NCI-H146 treated with DMSO at 0.1 percent for 48 hours (cell line): ENCODE data around the gene TEKTIP1.
"Not testable (repeated sequence)": the region's sequence is repeated elsewhere in the genome, so short reads cannot be mapped to it uniquely, and the experiment has no call there.

ENCODE experiments used
- DNase-seq: peaks from one replicate; lab custom pipeline; 2025; ENCODE audit not compliant: unreplicated experiment; lab: John Stamatoyannopoulos, UW

TEKTIP1 gene

DNA sequence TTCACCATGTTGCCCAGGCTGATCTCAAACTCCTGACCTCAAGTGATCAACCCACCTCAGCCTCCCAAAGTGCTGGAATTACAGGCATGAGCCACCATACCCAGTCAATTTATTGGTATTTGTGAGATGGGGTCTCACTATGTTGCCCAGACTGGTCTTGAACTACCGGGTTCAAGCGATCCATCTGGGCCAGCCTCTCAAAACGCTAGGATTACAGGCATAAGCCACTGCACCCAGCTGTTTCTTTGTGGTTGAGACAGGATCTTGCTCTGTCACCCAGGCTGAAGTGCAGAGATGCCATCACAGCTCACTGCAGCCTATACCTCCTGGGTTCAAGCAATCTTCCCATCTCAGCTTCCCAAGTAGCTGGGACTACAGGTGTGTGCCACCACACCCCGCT lies 42.8 kb downstream of the TEKTIP1 start:
- DNase-seq = not testable (repeated sequence)

DNA sequence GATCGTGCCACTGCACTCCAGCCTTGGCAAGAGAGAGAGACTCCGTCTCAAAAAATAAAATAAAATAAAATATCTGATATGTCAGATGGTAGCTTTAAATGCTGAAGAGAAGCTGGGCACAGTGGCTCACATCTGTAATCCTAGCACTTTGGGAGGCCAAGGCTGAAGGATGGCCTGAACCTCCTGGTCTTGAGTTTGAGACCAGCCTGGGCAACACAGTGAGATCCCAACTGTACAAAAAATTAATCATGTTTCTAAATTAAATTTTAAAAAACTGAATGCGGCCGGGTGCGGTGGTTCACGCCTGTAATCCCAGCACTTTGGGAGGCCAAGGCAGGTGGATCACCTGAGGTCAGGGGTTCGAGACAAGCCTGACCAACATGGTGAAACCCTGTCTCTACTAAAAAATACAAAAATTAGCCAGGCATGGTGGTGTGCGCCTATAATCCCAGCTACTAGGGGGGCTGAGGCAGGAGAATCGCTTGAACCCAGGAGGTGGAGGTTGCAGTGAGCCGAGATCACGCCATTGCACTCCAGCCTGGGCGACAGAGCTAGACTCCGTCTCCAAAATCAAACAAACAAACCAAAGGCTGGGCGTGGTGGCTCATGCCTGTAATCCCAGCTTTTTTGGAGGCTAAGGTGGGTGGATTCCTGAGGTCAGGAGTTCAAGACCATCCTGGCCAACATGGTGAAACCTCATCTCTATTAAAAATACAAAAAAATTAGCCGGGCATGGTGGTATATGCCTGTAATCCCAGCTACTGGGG lies 45.2 kb downstream of the TEKTIP1 start:
- DNase-seq = not testable (repeated sequence)

DNA sequence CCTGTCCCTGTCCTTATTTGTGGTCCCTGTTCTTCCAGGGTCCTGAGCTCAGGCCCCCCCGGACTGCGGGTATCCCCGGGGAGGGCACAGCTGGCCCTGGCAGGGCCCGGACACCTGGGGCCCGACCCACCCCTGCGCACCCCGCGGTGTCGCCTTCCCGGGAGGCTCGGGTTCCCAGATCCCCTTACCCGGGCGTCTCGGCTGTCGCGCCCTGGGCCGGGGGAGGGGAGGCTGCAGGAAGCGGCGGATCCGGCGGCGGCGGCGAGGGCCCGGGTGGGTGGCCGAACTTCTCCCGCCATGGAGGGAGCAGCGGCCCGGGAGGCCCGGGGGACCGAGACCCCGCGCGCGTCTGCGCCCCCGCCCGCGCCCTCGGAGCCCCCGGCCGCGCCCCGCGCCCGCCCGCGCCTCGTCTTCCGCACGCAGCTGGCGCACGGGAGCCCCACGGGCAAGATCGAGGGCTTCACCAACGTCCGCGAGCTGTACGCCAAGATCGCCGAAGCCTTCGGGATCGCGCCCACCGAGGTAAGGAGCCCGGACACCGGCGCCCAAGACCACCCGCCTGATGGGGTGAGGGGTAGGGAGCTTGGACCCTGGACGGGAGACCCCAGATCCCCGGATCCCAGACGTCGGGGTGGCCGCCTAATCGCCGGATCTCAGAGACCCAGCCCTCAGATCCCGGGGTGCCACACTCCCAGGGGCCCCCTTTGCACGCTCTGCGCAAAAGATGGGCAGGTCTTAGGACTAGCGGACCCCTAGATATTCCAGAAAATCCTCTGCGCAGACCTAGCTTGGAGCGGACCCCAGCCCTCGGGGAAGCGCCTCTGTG lies 46.5 kb downstream of the TEKTIP1 start, which contains the start of gene GIPC3:
GIPC3 (plus strand) TSS at position 178 of the 826 bp plus-strand sequence; CDS start at position 298, 120 bp downstream.
- DNase-seq = no peak

DNA sequence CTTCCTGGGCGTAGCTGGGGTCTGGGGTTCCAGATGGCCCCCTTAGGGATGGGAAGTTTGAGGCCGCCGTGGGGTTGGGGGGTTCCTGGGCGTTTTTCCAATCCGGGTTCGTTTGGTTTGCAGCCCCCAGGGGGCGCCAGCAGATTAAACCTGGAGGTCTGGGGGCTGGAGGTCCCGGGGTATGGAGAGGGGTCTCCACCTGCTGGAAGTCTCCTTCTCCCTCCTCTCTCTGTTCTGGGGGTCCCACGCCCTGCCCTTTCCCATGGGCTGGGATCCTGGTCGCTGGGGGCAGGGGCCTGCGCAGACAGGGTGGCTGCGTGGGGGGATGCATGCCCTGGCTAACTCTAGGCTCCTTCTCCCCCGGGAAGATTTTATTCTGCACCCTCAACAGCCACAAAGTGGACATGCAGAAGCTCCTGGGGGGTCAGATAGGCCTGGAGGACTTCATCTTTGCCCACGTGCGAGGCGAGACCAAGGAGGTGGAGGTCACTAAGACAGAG lies 47.2 kb downstream of the TEKTIP1 start:
- no peak for DNase-seq

DNA sequence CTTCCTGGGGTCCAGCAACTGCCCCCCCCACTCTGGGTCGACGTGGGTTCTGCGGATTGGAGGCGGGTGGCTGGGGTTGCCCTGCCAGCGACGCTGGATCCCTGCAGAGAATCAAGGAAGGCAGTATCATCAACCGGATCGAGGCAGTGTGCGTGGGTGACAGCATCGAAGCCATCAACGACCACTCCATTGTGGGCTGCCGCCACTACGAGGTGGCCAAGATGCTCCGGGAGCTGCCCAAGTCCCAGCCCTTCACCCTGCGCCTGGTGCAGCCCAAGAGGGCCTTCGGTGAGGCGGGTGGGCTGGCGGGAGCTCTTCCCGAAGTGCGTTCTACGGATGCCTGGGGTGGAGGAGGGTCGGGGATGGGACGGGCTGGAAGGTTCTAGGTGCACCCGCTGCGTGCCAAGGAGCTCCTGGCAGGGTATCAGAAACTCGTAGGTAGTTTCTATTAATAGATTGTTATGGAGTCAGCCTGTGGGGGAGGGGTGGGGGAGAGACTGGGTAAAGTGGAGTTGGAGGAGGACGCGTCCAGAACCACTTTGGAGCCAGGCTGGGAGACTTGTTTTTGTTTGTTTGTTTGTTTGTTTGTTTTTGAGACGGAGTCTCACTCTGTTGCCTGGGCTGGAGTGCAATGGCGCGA lies 47.9 kb downstream of the TEKTIP1 start:
- DNase-seq = no peak

DNA sequence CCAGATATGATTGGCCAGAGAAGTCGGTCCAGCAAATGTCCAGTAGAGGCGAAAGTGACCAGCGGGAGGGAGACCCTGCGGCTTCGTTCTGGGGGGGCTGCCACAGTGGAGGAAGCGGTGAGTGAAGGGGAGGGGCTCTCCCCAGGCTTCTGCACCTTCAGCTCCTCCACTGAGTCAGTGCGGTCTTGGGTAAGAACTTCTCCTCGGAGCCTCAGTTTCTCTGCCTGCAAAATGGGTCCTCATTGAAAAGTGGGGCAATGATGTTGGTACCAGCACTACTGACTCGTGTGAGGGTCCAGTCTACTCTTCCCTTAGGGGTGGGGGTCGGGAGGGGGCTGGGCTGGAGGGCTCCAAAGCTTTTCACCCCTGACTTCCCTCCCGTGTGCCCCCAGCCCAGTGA lies 50.5 kb downstream of the TEKTIP1 start:
- DNase-seq = no peak

DNA sequence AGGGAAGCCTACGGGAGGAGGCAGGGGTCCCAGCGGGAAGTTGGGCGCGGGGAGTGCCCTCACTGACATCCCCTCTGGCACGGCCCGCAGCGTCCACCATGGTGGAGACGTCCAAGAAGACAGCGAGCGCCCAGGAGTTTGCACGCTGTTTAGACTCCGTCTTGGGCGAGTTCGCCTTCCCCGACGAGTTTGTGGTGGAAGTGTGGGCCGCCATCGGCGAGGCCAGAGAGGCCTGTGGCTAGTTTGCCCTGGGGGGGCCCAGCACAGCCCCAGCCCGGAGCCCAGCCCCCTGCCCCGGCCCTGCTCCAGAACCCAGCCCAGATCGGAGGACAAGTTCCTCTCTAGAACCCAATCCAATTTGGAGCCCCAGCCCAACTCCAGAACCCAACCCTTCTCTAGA lies 51.0 kb downstream of the TEKTIP1 start:
- no peak for DNase-seq

DNA sequence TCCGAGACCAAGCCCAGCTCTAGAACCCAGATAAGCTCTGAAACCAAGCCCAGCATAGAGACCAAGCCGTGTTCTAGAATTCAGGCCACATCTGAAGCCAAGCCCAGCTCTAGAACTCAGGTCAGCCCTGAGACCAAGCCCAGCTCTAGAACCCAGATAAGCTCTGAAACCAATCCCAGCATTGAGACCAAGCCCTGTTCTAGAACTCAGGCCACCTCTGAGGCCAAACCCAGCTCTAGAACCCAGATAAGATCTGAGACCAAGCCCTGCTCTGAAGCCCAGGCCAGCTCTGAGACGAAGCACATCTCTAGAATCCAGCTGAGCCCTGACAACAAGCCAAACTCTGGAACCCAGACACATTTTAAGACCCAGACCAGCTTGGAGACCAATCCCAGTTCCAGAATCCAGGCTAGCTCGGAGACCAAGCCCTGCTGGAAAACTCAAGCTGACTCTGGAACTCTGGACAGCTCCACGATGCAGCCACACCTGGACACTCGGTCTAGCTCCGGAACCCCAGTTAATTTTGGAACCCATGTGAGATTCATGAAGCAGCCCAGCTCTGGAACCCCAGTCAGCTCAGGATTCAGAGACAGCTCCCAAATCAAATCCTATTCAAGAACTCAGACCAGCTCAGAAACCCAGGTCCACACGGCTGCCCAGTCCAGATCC lies 52.2 kb downstream of the TEKTIP1 start:
- DNase-seq = no peak

DNA sequence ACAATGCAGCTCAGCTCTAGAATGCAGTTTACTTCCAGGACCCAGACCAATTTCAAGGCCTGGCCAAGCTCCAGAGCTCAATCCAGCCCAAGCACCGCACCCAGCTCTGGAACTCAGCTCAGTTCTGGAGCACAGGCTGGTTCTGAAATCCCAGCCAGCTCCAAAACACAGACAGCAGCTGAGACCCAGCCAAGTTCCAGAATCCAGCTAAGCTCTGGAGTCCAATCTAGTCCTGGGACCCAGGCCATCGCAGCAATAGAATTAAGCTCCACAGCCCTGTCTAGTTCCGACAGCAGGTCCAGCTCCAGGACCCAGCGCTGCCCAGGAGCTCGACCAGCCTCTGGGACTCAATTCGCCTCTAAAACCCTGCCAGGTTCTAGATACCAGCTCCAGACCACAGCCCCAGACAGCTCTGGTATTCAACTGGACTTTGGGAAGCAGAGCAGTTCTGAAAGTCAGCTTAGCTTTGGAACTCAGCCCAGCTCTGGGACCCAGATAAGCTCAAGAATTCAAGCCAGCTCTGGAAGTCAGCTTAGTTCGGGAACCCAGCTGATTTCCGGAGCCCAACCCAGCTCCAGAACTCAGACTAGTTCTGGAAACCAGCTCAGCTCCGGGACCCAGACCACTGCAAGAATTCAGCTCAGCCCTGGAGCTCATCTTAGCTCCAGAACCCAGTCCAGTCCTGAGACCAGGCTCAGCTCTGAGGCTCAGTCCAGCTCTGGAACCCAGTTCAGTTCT lies 53.1 kb downstream of the TEKTIP1 start:
- DNase-seq = no peak

DNA sequence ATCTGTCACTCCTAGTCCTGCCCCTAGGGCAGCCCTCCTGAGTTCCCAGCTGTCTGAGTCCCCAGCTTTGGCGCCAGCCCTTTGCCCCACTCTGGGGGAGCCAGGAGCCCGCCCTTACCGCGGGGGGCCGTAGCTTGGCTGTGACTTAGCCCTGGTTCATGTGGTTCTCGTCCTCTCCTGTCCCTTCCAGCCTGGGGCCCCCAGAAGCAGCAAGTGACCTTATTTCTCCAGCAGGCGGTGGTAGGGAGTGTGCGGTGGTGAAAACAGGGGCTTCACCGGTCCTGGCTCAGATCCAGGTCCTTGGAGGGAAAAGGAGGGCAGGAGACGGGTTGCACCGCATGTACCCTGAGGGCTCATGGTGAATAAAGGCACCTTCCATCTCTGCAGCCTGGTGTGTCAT lies 54.2 kb downstream of the TEKTIP1 start:
- no peak for DNase-seq
